Tibial nerve (tissue), 4 donors: Measurements from ENCODE around the gene SKI.

Experiments used
- CTCF ChIP-seq, 5 experiments: fragments of 200-600 bp in 3 of 5; fragments of 450-650 bp in 2 of 5; sonication (generic) in 3 of 5; IDR thresholded peaks; one replicate each; pipeline ENCODE4 v1.5.1; 2016 to 2019; ENCODE audit warnings: antibody characterized with exemption in 5 of 5, mild to moderate bottlenecking in 3 of 5, moderate library complexity in 2 of 5
- EP300 ChIP-seq, 2 donors: sonication (generic); formaldehyde crosslinking; IDR thresholded peaks; one replicate each; pipeline ENCODE4 v1.6.1; 2017; ENCODE audit warnings: antibody characterized with exemption in 2 of 2, mild to moderate bottlenecking in 1 of 2
- POLR2A ChIP-seq, 2 donors: fragments of 450-650 bp; IDR thresholded peaks; one replicate each; pipeline ENCODE4 v1.6.1; 2017; ENCODE audit warnings: antibody characterized with exemption in 2 of 2, mild to moderate bottlenecking in 2 of 2, moderate library complexity in 2 of 2

- TF ChIP-seq EP300 (IDR thresholded peaks at IDR 0.05) (no peak), POLR2A (IDR thresholded peaks at IDR 0.05) (no peak), CTCF (IDR thresholded peaks at IDR 0.05) (no peak)
These were observed 41.2 kb downstream of the SKI start for GRCh38 chr1:2269193-2269921.
